Liver (tissue), 9 donors: Measurements from ENCODE around the gene PLK1. TPM values are rescaled to one million over a fixed set of nuclear protein-coding genes. Genes with fewer than 3 reads are reported as not detected.

ENCODE experiments used
- DNase-seq: peaks from one replicate; pipeline ENCODE4 v3.0.0-alpha.2; 2017; ENCODE audit warnings: low spot score
- H3K27ac ChIP-seq, 2 donors: one replicate each; pipeline ENCODE4 v1.7.0; 2013; ENCODE audit warnings: inconsistent platforms in 2 of 2, low read length in 2 of 2, control low read depth in 1 of 2, low read depth in 1 of 2, mild to moderate bottlenecking in 1 of 2
- H3K27me3 ChIP-seq, 4 donors: one replicate each; pipeline versions ENCODE4 v1.6.1 to v1.7.0; 2013; ENCODE audit warnings: low read length in 3 of 4, inconsistent platforms in 1 of 4, mild to moderate bottlenecking in 1 of 4, moderate library complexity in 1 of 4; ENCODE audit not compliant: control insufficient read depth in 4 of 4, insufficient read depth in 4 of 4
- H3K36me3 ChIP-seq, 4 donors: one replicate each; pipeline versions ENCODE4 v1.6.1 to v1.7.0; 2013; ENCODE audit warnings: low read length in 3 of 4, mild to moderate bottlenecking in 3 of 4, low read depth in 1 of 4, moderate library complexity in 1 of 4; ENCODE audit not compliant: control insufficient read depth in 4 of 4, insufficient read depth in 3 of 4
- H3K4me1 ChIP-seq, 4 donors: one replicate each; pipeline versions ENCODE4 v1.6.1 to v1.7.0; 2013; ENCODE audit warnings: low read length in 3 of 4, mild to moderate bottlenecking in 3 of 4, moderate library complexity in 1 of 4; ENCODE audit not compliant: control insufficient read depth in 4 of 4, insufficient read depth in 4 of 4
- H3K4me3 ChIP-seq, 3 donors: one replicate each; pipeline versions ENCODE4 v1.6.1 to v1.7.0; 2013; ENCODE audit warnings: low read length in 3 of 3, control low read depth in 1 of 3, low read depth in 1 of 3, mild to moderate bottlenecking in 1 of 3
- H3K9ac ChIP-seq, 2 donors: one replicate each; pipeline ENCODE4 v1.7.0; 2013; ENCODE audit warnings: low read length in 2 of 2, mild to moderate bottlenecking in 2 of 2, moderate library complexity in 2 of 2, control low read depth in 1 of 2, low read depth in 1 of 2
- H3K9me3 ChIP-seq, 4 donors: one replicate each; pipeline versions ENCODE4 v1.6.1 to v1.7.0; 2013; ENCODE audit warnings: low read length in 3 of 4; ENCODE audit not compliant: control insufficient read depth in 4 of 4
- ATF3 ChIP-seq: IDR thresholded peaks from 2 replicates; pipeline ENCODE4 v1.6.1; 2016; ENCODE audit warnings: antibody characterized with exemption
- EGR1 ChIP-seq, 2 donors: IDR thresholded peaks; 2 replicates each; pipeline ENCODE4 v1.6.1; 2016 to 2018; ENCODE audit warnings: antibody characterized with exemption in 2 of 2, low read depth in 2 of 2
- FOXA2 ChIP-seq: IDR thresholded peaks from 2 replicates; pipeline ENCODE4 v1.6.1; 2016; ENCODE audit warnings: antibody characterized with exemption
- HNF4A ChIP-seq, 2 donors: conservative IDR thresholded peaks; 2 replicates each; pipeline ENCODE4 v1.6.1; 2016; ENCODE audit warnings: antibody characterized with exemption in 2 of 2, mild to moderate bottlenecking in 2 of 2
- HNF4G ChIP-seq: IDR thresholded peaks from 2 replicates; pipeline ENCODE4 v1.6.1; 2016; ENCODE audit warnings: antibody characterized with exemption
- JUND ChIP-seq, 2 donors: IDR thresholded peaks; 2 replicates each; pipeline ENCODE4 v1.6.1; 2016; ENCODE audit warnings: antibody characterized with exemption in 2 of 2
- NR2F2 ChIP-seq: IDR thresholded peaks from 2 replicates; pipeline ENCODE4 v1.6.1; 2016; ENCODE audit warnings: antibody characterized with exemption
- RAD21 ChIP-seq, 2 donors: IDR thresholded peaks; 2 replicates each; pipeline ENCODE4 v1.6.1; 2016; ENCODE audit warnings: antibody characterized with exemption in 2 of 2, mild to moderate bottlenecking in 2 of 2
- RXRA ChIP-seq, 2 donors: IDR thresholded peaks; 2 replicates each; pipeline ENCODE4 v1.6.1; 2017 to 2018; ENCODE audit warnings: antibody characterized with exemption in 2 of 2, mild to moderate bottlenecking in 1 of 2
- SP1 ChIP-seq: IDR thresholded peaks from 2 replicates; pipeline ENCODE4 v1.6.1; 2018; ENCODE audit warnings: antibody characterized with exemption, mild to moderate bottlenecking
- TAF1 ChIP-seq: conservative IDR thresholded peaks from 2 replicates; pipeline ENCODE4 v1.6.1; 2016; ENCODE audit warnings: antibody characterized with exemption, mild to moderate bottlenecking
- YY1 ChIP-seq: IDR thresholded peaks from 2 replicates; pipeline ENCODE4 v1.6.1; 2016; ENCODE audit warnings: antibody characterized with exemption, mild to moderate bottlenecking
- WGBS: extraction: QIAGEN DNeasy Blood & Tissue Kit; methylation state at CpG from one replicate; pipeline ENCODE4 v1.1.7; 2013; 5-methylcytosine and 5-hydroxymethylcytosine counted together
- polyA plus RNA-seq, 2 donors: library from polyadenylated mRNA; stranded (reverse) in 1 of 2; unstranded in 1 of 2; fragments of 200-250 nt in 1 of 2; fragments of >200 nt in 1 of 2; fragmentation: Nextera tagmentation in 1 of 2; extraction: Ambion mirVana in 1 of 2; gene quantifications; one replicate each; pipeline versions ENCODE4 v1.2.1 to v1.2.3, GENCODE V29; 2013 to 2015
- total RNA-seq, 2 donors: library from RNA; depleted of rRNA; stranded (reverse); fragments of >200 nt; gene quantifications; one replicate each; pipeline ENCODE4 v1.2.3, GENCODE V29; 2014
- TF ChIP-seq, protein P1 (sequence below): IDR thresholded peaks from 2 replicates; pipeline ENCODE4 v1.6.1; 2016; ENCODE audit warnings: antibody characterized with exemption, mild to moderate bottlenecking
- TF ChIP-seq, protein P2 (sequence below): IDR thresholded peaks from 2 replicates; pipeline ENCODE4 v1.6.1; 2016; ENCODE audit warnings: antibody characterized with exemption
- donor health status: healthy.
- donor health status: healthy.
- donor health status: healthy.
- donor health status: healthy.
- donor health status: healthy.

PLK1 gene
- total and polyA plus RNA-seq, 4 donors = 0.33 to 30.3 (median 2.3) TPM

DNA sequence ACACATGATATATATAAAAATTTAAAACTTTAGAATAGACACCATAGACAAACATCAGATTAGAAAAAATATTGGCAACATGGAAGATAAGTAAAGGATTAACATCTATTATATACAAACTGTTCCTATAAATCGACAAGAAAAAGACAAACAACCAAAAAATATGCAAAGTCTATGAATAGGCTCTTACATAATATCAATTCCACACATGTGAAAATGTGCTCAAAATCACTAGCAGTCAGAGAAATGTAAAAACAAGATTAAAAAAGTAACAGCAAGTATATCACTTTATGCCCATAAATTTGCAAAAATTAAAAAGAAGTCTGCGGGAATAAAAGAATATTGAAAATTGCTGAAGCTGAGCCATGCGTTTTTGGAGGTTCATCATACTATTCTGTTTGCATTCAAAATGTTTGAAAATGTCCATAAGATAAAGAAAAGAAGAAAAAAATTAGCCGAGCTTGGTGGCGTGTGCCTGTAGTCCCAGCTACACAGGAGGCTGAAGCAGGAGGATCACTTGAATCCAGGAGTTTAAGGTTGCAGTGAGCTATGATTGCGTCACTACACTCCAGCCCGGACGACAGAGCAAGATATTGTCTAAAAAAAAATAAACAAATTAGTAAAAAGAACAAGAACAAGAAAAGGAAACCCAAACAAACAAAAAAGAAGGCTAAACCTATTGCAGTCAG lies 45.6 kb downstream of the PLK1 start:
- no peak overlapping the region for H3K9ac ChIP-seq
- no peak overlapping the region for H3K4me3 ChIP-seq
- TF ChIP-seq EGR1 (IDR thresholded peaks at IDR 0.05; ENCODE audit: low read depth in 2 of 2) (no peak), ATF3 (no peak), RAD21 (IDR thresholded peaks at IDR 0.05) (no peak), NR2F2 (no peak), YY1 (no peak), FOXA2 (no peak), HNF4G (no peak), TAF1 (no peak)
- TF ChIP-seq, protein P1, sequence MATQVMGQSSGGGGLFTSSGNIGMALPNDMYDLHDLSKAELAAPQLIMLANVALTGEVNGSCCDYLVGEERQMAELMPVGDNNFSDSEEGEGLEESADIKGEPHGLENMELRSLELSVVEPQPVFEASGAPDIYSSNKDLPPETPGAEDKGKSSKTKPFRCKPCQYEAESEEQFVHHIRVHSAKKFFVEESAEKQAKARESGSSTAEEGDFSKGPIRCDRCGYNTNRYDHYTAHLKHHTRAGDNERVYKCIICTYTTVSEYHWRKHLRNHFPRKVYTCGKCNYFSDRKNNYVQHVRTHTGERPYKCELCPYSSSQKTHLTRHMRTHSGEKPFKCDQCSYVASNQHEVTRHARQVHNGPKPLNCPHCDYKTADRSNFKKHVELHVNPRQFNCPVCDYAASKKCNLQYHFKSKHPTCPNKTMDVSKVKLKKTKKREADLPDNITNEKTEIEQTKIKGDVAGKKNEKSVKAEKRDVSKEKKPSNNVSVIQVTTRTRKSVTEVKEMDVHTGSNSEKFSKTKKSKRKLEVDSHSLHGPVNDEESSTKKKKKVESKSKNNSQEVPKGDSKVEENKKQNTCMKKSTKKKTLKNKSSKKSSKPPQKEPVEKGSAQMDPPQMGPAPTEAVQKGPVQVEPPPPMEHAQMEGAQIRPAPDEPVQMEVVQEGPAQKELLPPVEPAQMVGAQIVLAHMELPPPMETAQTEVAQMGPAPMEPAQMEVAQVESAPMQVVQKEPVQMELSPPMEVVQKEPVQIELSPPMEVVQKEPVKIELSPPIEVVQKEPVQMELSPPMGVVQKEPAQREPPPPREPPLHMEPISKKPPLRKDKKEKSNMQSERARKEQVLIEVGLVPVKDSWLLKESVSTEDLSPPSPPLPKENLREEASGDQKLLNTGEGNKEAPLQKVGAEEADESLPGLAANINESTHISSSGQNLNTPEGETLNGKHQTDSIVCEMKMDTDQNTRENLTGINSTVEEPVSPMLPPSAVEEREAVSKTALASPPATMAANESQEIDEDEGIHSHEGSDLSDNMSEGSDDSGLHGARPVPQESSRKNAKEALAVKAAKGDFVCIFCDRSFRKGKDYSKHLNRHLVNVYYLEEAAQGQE = no peak
- H3K27me3 ChIP-seq = peaks cover 0 to 4% (median 0%) of the 10 kb centered on the region in 4 donors
- 71% methylated on average over 8 of the region's 8 CpGs for WGBS
- peaks cover 0 to 3% (median 0%) of the 10 kb centered on the region in 4 donors for H3K9me3 ChIP-seq
- no peak overlapping the region for H3K27ac ChIP-seq
- no peaks in the 10 kb centered on the region for H3K4me1 ChIP-seq
- no peaks in the 10 kb centered on the region for H3K36me3 ChIP-seq
- no peak for DNase-seq

GRCh38 chr16:23724785-23725131 lies 46.1 kb downstream of the PLK1 start:
- WGBS = 62% methylated on average over 3 of the region's 3 CpGs
- H3K9ac ChIP-seq = no peak overlapping the region
- no peak for DNase-seq
- no peaks in the 10 kb centered on the region for H3K4me1 ChIP-seq
- no peaks in the 10 kb centered on the region for H3K36me3 ChIP-seq
- no peak overlapping the region for H3K27ac ChIP-seq
- H3K27me3 ChIP-seq = peaks cover 0 to 4% (median 0%) of the 10 kb centered on the region in 4 donors
- TF ChIP-seq HNF4G = no peak
- TF ChIP-seq HNF4A (conservative IDR thresholded peaks at IDR 0.05) = no peak
- no peak for TF ChIP-seq NR2F2
- TF ChIP-seq SP1 = no peak
- no peak for TF ChIP-seq RAD21 (IDR thresholded peaks at IDR 0.05)
- no peak for TF ChIP-seq EGR1 (IDR thresholded peaks at IDR 0.05; ENCODE audit: low read depth in 2 of 2)
- no peak for TF ChIP-seq ATF3
- TF ChIP-seq, protein P1 = no peak
- no peak for TF ChIP-seq TAF1
- no peak for TF ChIP-seq RXRA (IDR thresholded peaks at IDR 0.05)
- TF ChIP-seq, protein P2, sequence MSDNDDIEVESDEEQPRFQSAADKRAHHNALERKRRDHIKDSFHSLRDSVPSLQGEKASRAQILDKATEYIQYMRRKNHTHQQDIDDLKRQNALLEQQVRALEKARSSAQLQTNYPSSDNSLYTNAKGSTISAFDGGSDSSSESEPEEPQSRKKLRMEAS = no peak
- no peak for TF ChIP-seq JUND (IDR thresholded peaks at IDR 0.05)
- H3K4me3 ChIP-seq = no peak overlapping the region
- peaks cover 0 to 3% (median 0%) of the 10 kb centered on the region in 4 donors for H3K9me3 ChIP-seq
